GM23338 (cell line): Measurements from ENCODE around the gene B4GALNT4.
"Not testable (repeated sequence)": the region's sequence is repeated elsewhere in the genome, so short reads cannot be mapped to it uniquely, and the experiment has no call there.

Experiments
- CREB1 ChIP-seq: fragments of 250-450 bp; sonication (Bioruptor Pico); IDR thresholded peaks from 2 replicates; pipeline ENCODE4 v1.5.0; 2020; ENCODE audit warnings: low read depth, mild to moderate bottlenecking, moderate library complexity
- CTCF ChIP-seq, 2 experiments: fragments of 200-600 bp in 1 of 2; sonication (generic) in 1 of 2; conservative IDR thresholded peaks; 2 replicates each; pipeline versions ENCODE4 v1.5.1 to v1.6.1; 2016 to 2017; ENCODE audit warnings: antibody characterized with exemption in 2 of 2, low read depth in 2 of 2, mild to moderate bottlenecking in 2 of 2, moderate library complexity in 1 of 2
- ETS1 ChIP-seq: IDR thresholded peaks from 2 replicates; pipeline ENCODE4 v1.6.1; 2016; ENCODE audit warnings: antibody characterized with exemption
- EZH2 ChIP-seq: fragments of 200-600 bp; sonication (generic); IDR thresholded peaks from one replicate; pipeline ENCODE4 v1.8.0; 2017; ENCODE audit warnings: antibody characterized with exemption, mild to moderate bottlenecking, low read depth; ENCODE audit not compliant: unreplicated experiment
- EZH2phosphoT487 ChIP-seq: fragments of 200-600 bp; sonication (generic); IDR thresholded peaks from one replicate; pipeline ENCODE4 v1.8.1; 2018; ENCODE audit warnings: antibody characterized with exemption; ENCODE audit not compliant: unreplicated experiment
- JUNB ChIP-seq: IDR thresholded peaks from one replicate; pipeline ENCODE4 v1.6.1; 2016; ENCODE audit warnings: antibody characterized with exemption; ENCODE audit not compliant: unreplicated experiment
- NANOG ChIP-seq: IDR thresholded peaks from 2 replicates; pipeline ENCODE4 v1.6.1; 2016; ENCODE audit warnings: antibody characterized with exemption, borderline replicate concordance
- POLR2AphosphoS5 ChIP-seq: IDR thresholded peaks from 2 replicates; pipeline ENCODE4 v1.6.1; 2016; ENCODE audit warnings: antibody characterized with exemption, low read depth
- REST ChIP-seq: IDR thresholded peaks from one replicate; pipeline ENCODE4 v1.6.1; 2018; ENCODE audit warnings: antibody characterized with exemption; ENCODE audit not compliant: unreplicated experiment
- ZNF114 ChIP-seq: fragments of 250-450 bp; sonication (Bioruptor Pico); IDR thresholded peaks from 2 replicates; pipeline ENCODE4 v1.5.0; 2020; ENCODE audit warnings: mild to moderate bottlenecking, moderate library complexity
- ZNF331 ChIP-seq: fragments of 250-450 bp; sonication (Bioruptor Pico); IDR thresholded peaks from 2 replicates; pipeline ENCODE4 v1.5.0; 2020; ENCODE audit warnings: low read depth, mild to moderate bottlenecking, moderate library complexity

- not testable (repeated sequence) for TF ChIP-seq CTCF (conservative IDR thresholded peaks at IDR 0.05; ENCODE audit: low read depth in 2 of 2); POLR2AphosphoS5; EZH2; EZH2phosphoT487; ZNF114 (CRISPR knock-in tag); REST; ETS1; JUNB; CREB1; NANOG; ZNF331
These were observed 19.1 kb upstream of the B4GALNT4 start for GRCh38 chr11:350033-350722.
